ENCODE measurements around the gene ACTG1.

Gene ACTG1

GRCh38 chr17:81479175-81480071, 33.2 kb downstream of the ACTG1 start:
- DNase-seq: peak; percentile 54

- DNase-seq: no peak
These were observed 34.5 kb downstream of the ACTG1 start for GRCh38 chr17:81478119-81478518.

- DNase-seq: no peak
These were observed 35.4 kb downstream of the ACTG1 start for GRCh38 chr17:81477173-81477572.

GRCh38 chr17:81476635-81477034, 36.0 kb downstream of the ACTG1 start:
- no peak for DNase-seq

- DNase-seq: no peak
These were observed 36.5 kb downstream of the ACTG1 start for GRCh38 chr17:81476097-81476496.

- no peak for DNase-seq
These were observed 37.6 kb downstream of the ACTG1 start for GRCh38 chr17:81474958-81475357.

- no peak for DNase-seq
These were observed 39.6 kb downstream of the ACTG1 start for GRCh38 chr17:81473019-81473418.

GRCh38 chr17:81471818-81472456, 40.7 kb downstream of the ACTG1 start:
- DNase-seq: peak; percentile 95

GRCh38 chr17:81470944-81471817, 41.4 kb downstream of the ACTG1 start:
- peak; percentile 48 for DNase-seq

GRCh38 chr17:81470270-81470943, 42.2 kb downstream of the ACTG1 start:
- no peak for DNase-seq

- DNase-seq: no peak
These were observed 43.3 kb downstream of the ACTG1 start for GRCh38 chr17:81469266-81469665.

GRCh38 chr17:81468770-81469121, 43.9 kb downstream of the ACTG1 start:
- no peak for DNase-seq

GRCh38 chr17:81468111-81468769, 44.4 kb downstream of the ACTG1 start:
- no peak for DNase-seq

- no peak for DNase-seq
These were observed 45.8 kb downstream of the ACTG1 start for GRCh38 chr17:81466564-81467472.

GRCh38 chr17:81465910-81466309, 46.7 kb downstream of the ACTG1 start:
- no peak for DNase-seq

- DNase-seq: no peak
These were observed 48.0 kb downstream of the ACTG1 start for GRCh38 chr17:81464586-81464985.

GRCh38 chr17:81463506-81463905, 49.1 kb downstream of the ACTG1 start:
- DNase-seq: no peak

GRCh38 chr17:81462506-81463125, 50.0 kb downstream of the ACTG1 start:
- no peak for DNase-seq

- no peak for DNase-seq
These were observed 50.7 kb downstream of the ACTG1 start for GRCh38 chr17:81461607-81462500.
